PFSK-1 (cell line): ENCODE measurements around the gene ATP6V1C2.

Experiments
- FOXP2 ChIP-seq: optimal IDR thresholded peaks from 2 replicates; pipeline ENCODE3; 2011; ENCODE audit warnings: borderline replicate concordance, control low read depth, inconsistent platforms; ENCODE audit not compliant: insufficient read depth; ENCODE audit errors: extremely low read length, extremely low read depth
- POLR2AphosphoS5 ChIP-seq: IDR thresholded peaks from 2 replicates; pipeline ENCODE4 v1.6.1; 2012; ENCODE audit warnings: low read depth, mild to moderate bottlenecking, control low read depth, low read length, moderate library complexity
- SIN3A ChIP-seq: IDR thresholded peaks from 2 replicates; pipeline ENCODE4 v1.6.1; 2012; ENCODE audit warnings: mild to moderate bottlenecking, low read length, moderate library complexity, borderline replicate concordance; ENCODE audit not compliant: insufficient read depth
- TAF1 ChIP-seq: IDR thresholded peaks from 2 replicates; pipeline ENCODE4 v1.6.1; 2012; ENCODE audit warnings: low read length, control low read depth, borderline replicate concordance; ENCODE audit not compliant: insufficient read depth
- TF ChIP-seq, protein P1 (sequence below), 2 experiments: IDR thresholded peaks; 2 replicates each; pipeline versions ENCODE4 v1.6.1 to v1.8.0; 2011 to 2012; ENCODE audit warnings: low read depth in 2 of 2, low read length in 2 of 2, control low read depth in 1 of 2, inconsistent platforms in 1 of 2, mild to moderate bottlenecking in 1 of 2, moderate library complexity in 1 of 2; ENCODE audit not compliant: insufficient read depth in 1 of 2

Gene ATP6V1C2

DNA sequence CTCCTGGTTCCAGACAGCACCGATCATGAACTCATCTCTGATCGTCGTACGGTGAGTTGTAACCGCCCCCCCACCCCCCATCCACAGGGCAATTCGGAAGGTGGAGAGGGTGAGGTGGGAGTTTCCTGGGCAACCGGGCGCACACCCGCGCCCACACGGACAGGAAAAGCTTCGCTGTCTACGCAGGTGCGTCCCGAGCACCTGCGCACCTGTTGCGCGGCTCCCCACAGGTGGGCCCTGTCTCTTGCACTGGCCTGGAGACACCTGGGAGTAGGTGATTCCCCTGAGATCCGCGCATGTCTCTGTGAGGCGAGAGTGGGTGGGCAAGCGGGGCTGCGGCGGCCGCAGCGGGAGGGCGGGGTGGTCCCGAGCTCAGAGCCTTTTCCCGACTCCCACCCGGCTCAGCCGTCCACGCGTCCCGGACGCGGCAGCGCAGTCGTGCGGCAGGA lies 459 bp upstream of the ATP6V1C2 start:
- no peak for TF ChIP-seq SIN3A
- no peak for TF ChIP-seq FOXP2
- TF ChIP-seq, protein P1, sequence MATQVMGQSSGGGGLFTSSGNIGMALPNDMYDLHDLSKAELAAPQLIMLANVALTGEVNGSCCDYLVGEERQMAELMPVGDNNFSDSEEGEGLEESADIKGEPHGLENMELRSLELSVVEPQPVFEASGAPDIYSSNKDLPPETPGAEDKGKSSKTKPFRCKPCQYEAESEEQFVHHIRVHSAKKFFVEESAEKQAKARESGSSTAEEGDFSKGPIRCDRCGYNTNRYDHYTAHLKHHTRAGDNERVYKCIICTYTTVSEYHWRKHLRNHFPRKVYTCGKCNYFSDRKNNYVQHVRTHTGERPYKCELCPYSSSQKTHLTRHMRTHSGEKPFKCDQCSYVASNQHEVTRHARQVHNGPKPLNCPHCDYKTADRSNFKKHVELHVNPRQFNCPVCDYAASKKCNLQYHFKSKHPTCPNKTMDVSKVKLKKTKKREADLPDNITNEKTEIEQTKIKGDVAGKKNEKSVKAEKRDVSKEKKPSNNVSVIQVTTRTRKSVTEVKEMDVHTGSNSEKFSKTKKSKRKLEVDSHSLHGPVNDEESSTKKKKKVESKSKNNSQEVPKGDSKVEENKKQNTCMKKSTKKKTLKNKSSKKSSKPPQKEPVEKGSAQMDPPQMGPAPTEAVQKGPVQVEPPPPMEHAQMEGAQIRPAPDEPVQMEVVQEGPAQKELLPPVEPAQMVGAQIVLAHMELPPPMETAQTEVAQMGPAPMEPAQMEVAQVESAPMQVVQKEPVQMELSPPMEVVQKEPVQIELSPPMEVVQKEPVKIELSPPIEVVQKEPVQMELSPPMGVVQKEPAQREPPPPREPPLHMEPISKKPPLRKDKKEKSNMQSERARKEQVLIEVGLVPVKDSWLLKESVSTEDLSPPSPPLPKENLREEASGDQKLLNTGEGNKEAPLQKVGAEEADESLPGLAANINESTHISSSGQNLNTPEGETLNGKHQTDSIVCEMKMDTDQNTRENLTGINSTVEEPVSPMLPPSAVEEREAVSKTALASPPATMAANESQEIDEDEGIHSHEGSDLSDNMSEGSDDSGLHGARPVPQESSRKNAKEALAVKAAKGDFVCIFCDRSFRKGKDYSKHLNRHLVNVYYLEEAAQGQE (IDR thresholded peaks at IDR 0.05; ENCODE audit: insufficient read depth in 1 of 2, low read depth in 2 of 2, low read length in 2 of 2), result no peak
- no peak for TF ChIP-seq TAF1
- TF ChIP-seq POLR2AphosphoS5, result no peak

DNA sequence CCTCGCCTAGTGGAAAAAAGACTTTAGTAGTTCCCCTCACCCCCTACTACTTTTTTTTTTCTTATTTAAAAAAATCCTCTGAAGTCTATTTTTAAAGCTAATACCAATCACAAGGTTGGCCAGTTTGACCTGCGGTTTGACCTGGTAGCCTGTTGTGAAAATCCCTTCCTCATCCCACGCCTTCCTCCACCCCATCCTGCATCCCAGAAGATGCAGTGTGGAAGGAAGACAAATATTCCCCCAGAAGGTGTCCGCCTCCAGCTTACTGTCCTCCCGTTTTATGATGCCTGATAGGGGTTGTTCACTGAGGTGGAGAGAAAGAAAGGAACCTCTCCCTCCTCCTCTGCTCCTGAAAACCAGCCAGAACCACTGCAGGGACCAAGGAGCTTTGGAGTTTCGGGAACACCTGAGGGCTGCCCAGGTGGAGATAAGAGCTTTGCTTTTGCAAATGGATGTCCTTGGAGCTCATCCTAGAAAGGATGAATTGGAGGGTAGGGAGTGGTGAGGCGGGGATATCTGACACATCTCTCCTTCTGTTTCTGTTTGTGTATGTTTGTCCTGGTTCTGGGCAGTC lies 909 bp downstream of the ATP6V1C2 start:
- TF ChIP-seq FOXP2, result no peak
- TF ChIP-seq POLR2AphosphoS5, result no peak
- no peak for TF ChIP-seq SIN3A
- no peak for TF ChIP-seq TAF1

DNA sequence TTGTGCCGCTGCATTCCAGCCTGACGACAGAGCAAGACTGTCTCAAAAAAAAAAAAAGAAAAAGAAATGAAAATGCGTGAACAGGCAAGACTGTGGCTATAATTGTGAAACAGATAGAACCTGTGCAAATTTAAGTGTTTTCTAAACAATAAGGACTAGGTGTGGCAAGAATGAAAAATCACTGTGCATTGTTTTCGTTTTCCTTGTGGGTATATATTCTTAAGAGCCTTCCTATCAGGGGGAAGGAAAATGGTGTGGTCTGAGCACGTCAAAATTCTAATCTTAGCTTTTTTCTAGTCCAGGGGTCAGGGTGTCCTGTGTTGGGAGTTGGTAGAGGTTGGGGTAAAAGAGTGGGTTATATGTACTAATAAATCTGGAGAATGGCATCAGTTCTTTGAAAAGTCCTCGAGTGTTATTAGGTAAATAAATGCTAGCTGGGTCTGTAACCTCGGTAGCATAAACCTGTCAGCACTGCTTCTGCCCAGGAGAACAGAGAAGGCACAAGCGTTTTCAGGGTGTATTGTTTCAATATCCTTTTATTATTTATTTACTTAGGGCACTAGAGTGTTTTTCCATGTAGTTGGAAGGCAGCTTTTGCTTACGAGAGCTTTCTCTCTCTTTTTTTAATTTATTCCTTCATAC lies 11.6 kb downstream of the ATP6V1C2 start:
- TF ChIP-seq POLR2AphosphoS5, result no peak

DNA sequence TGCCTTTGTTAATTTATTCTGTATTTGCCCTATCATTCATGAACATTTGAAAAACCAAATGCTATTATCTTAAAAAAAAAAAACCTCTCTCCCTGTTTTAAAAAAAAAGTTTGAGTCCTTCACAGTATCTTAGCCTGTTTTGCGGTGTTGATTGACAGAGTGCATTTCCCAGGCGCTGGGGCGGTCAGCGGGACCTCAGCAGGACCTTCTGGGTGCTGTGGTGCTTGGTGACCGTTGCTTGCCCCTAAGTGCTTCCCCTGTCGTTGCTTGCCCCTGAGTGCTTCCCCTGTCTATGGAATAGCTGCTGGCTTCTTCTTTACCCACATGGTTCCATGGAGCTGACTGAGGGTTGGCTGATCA lies 12.1 kb downstream of the ATP6V1C2 start:
- TF ChIP-seq TAF1 (no peak), SIN3A (no peak), POLR2AphosphoS5 (no peak), FOXP2 (no peak)
- TF ChIP-seq, protein P1 (IDR thresholded peaks at IDR 0.05; ENCODE audit: insufficient read depth in 1 of 2, low read depth in 2 of 2, low read length in 2 of 2), result no peak

DNA sequence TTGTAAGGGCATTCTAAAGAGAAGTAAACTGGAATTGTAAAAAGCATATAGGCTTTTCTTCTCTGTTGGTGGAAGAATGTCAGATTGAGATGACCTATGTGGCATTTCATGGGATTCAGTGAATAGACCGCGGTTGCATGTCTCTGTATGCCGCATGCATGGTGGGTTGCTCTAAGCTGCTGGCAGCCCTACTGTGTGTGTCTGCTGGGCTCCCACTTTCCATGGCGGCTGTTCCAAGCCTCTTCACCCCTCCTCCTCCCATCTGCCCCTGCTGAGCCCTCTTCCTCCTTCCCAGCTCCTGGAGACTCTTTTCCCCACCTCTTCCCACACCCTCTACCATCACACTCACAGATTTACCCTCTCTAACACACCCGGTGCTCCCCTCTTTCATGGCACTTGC lies 12.6 kb downstream of the ATP6V1C2 start:
- TF ChIP-seq POLR2AphosphoS5 (no peak), TAF1 (no peak), SIN3A (no peak), FOXP2 (no peak)
- TF ChIP-seq, protein P1 (IDR thresholded peaks at IDR 0.05; ENCODE audit: insufficient read depth in 1 of 2, low read depth in 2 of 2, low read length in 2 of 2), result no peak

DNA sequence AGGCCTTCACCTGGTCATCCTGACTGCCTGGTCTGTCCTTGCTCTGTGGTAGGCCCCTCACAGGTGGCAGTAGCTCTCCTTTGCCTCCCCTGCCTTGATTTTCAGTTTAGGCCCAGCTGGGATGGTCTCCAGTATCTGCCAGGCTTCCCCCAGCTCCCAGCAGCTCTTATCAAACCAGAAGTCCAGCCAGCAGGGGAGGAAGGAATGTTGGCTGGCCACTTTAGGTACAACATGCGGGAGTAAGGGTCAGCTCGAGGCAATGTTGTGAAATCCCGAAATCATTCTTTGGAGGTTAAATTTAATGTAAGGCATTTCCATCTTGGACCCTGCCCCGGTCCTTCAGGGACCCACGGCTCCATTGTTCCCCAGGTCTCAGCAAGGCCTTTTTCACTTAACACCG lies 16.8 kb downstream of the ATP6V1C2 start:
- no peak for TF ChIP-seq TAF1
- TF ChIP-seq FOXP2, result no peak
- TF ChIP-seq, protein P1 (IDR thresholded peaks at IDR 0.05; ENCODE audit: insufficient read depth in 1 of 2, low read depth in 2 of 2, low read length in 2 of 2), result no peak
- no peak for TF ChIP-seq POLR2AphosphoS5
- no peak for TF ChIP-seq SIN3A
